ENCODE results near the gene MAPKAP1.
"Not testable (repeated sequence)": the region's sequence is repeated elsewhere in the genome, so short reads cannot be mapped to it uniquely, and the experiment has no call there.

The MAPKAP1 gene

GRCh38 chr9:125421591-125422181 lies 285.3 kb downstream of the MAPKAP1 start:
- no peak for DNase-seq (ENCODE audit: extremely low read depth in 1 of 2, low read depth in 1 of 2)

- DNase-seq (ENCODE audit: extremely low read depth in 1 of 2, low read depth in 1 of 2) = no peak
Measured at GRCh38 chr9:125421166-125421565, 285.8 kb downstream of the MAPKAP1 start.

GRCh38 chr9:125418404-125418803 lies 288.6 kb downstream of the MAPKAP1 start:
- no peak for DNase-seq (ENCODE audit: extremely low read depth in 1 of 2, low read depth in 1 of 2)

- DNase-seq (ENCODE audit: extremely low read depth in 1 of 2, low read depth in 1 of 2) = no peak
Measured at GRCh38 chr9:125416517-125416916, 290.5 kb downstream of the MAPKAP1 start.

- no peak for DNase-seq (ENCODE audit: extremely low read depth in 1 of 2, low read depth in 1 of 2)
Measured at GRCh38 chr9:125415583-125416460, 291.2 kb downstream of the MAPKAP1 start.

- DNase-seq (ENCODE audit: extremely low read depth in 1 of 2, low read depth in 1 of 2) = no peak
Measured at GRCh38 chr9:125413579-125413978, 293.4 kb downstream of the MAPKAP1 start.

GRCh38 chr9:125412166-125412565 lies 294.8 kb downstream of the MAPKAP1 start:
- no peak for DNase-seq (ENCODE audit: extremely low read depth in 1 of 2, low read depth in 1 of 2)

- no peak for DNase-seq (ENCODE audit: extremely low read depth in 1 of 2, low read depth in 1 of 2)
Measured at GRCh38 chr9:125411171-125411756, 295.7 kb downstream of the MAPKAP1 start.

GRCh38 chr9:125410522-125410894 lies 296.5 kb downstream of the MAPKAP1 start:
- DNase-seq (ENCODE audit: extremely low read depth in 1 of 2, low read depth in 1 of 2) = no peak

GRCh38 chr9:125409637-125410521 lies 297.1 kb downstream of the MAPKAP1 start:
- peak in 1 of 2 donors; percentile 40 for DNase-seq (ENCODE audit: extremely low read depth in 1 of 2, low read depth in 1 of 2)

- no peak for DNase-seq (ENCODE audit: extremely low read depth in 1 of 2, low read depth in 1 of 2)
Measured at GRCh38 chr9:125409217-125409636, 297.8 kb downstream of the MAPKAP1 start.

GRCh38 chr9:125407974-125408900 lies 298.8 kb downstream of the MAPKAP1 start:
- peak; percentile 55 to 56 for DNase-seq (ENCODE audit: extremely low read depth in 1 of 2, low read depth in 1 of 2)

GRCh38 chr9:125407432-125407973 lies 299.5 kb downstream of the MAPKAP1 start:
- no peak for DNase-seq (ENCODE audit: extremely low read depth in 1 of 2, low read depth in 1 of 2)

GRCh38 chr9:125406810-125407087 lies 300.3 kb downstream of the MAPKAP1 start:
- DNase-seq (ENCODE audit: extremely low read depth in 1 of 2, low read depth in 1 of 2) = no peak

GRCh38 chr9:125405938-125406809 lies 300.8 kb downstream of the MAPKAP1 start:
- DNase-seq (ENCODE audit: extremely low read depth in 1 of 2, low read depth in 1 of 2) = no peak

- DNase-seq (ENCODE audit: extremely low read depth in 1 of 2, low read depth in 1 of 2) = no peak
Measured at GRCh38 chr9:125404733-125405132, 302.3 kb downstream of the MAPKAP1 start.

GRCh38 chr9:125400725-125401716 lies 306.0 kb downstream of the MAPKAP1 start:
- DNase-seq (ENCODE audit: extremely low read depth in 1 of 2, low read depth in 1 of 2) = no peak

- DNase-seq (ENCODE audit: extremely low read depth in 1 of 2, low read depth in 1 of 2) = not testable (repeated sequence)
Measured at GRCh38 chr9:125400232-125400631, 306.8 kb downstream of the MAPKAP1 start.
